GM12875 (cell line): ENCODE results near the gene DAGLA.
A peak's percentile ranks its signal among the peaks of the same experiment; 100 is the strongest.

Experiments
- H3K4me3 ChIP-seq: one replicate; pipeline ENCODE4 v1.5.1; 2011; ENCODE audit warnings: low read depth, low read length, control low read depth
- TF ChIP-seq, protein P1 (sequence below): IDR thresholded peaks from 2 replicates; pipeline ENCODE4 v1.5.1; 2011; ENCODE audit warnings: low read depth, mild to moderate bottlenecking, control low read depth, inconsistent platforms, low read length, moderate library complexity, borderline replicate concordance; ENCODE audit not compliant: insufficient read depth

The DAGLA gene

DNA sequence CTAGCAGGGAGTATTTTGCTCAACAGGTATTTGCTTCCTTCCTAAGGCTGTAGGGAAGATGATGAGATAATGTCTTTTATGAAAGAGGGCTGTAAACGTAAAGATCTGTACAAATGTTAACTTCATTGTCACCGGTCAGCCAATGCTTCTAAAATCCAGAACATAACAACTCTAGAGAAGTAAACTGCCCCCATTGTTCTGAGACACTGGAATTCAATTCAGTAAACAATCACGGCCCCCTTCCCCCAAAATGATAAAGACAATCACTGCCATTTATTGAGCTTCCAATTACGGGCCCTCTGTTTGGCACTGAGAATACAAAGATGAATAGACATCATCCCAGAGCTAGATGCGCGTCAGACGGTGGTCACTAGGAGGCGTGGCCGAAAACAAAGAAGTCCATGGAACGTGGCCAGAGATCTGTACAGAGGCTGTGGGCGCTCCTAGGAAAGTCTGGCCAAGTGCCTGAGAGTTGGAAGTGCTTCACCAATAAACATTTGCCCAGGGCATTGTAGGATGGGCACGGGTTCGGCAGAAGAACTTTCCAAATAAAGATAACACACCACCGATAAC, 111.6 kb downstream of the DAGLA start:
- H3K4me3 ChIP-seq: peak overlapping the region; percentile 81
- TF ChIP-seq, protein P1, sequence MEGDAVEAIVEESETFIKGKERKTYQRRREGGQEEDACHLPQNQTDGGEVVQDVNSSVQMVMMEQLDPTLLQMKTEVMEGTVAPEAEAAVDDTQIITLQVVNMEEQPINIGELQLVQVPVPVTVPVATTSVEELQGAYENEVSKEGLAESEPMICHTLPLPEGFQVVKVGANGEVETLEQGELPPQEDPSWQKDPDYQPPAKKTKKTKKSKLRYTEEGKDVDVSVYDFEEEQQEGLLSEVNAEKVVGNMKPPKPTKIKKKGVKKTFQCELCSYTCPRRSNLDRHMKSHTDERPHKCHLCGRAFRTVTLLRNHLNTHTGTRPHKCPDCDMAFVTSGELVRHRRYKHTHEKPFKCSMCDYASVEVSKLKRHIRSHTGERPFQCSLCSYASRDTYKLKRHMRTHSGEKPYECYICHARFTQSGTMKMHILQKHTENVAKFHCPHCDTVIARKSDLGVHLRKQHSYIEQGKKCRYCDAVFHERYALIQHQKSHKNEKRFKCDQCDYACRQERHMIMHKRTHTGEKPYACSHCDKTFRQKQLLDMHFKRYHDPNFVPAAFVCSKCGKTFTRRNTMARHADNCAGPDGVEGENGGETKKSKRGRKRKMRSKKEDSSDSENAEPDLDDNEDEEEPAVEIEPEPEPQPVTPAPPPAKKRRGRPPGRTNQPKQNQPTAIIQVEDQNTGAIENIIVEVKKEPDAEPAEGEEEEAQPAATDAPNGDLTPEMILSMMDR: no peak

DNA sequence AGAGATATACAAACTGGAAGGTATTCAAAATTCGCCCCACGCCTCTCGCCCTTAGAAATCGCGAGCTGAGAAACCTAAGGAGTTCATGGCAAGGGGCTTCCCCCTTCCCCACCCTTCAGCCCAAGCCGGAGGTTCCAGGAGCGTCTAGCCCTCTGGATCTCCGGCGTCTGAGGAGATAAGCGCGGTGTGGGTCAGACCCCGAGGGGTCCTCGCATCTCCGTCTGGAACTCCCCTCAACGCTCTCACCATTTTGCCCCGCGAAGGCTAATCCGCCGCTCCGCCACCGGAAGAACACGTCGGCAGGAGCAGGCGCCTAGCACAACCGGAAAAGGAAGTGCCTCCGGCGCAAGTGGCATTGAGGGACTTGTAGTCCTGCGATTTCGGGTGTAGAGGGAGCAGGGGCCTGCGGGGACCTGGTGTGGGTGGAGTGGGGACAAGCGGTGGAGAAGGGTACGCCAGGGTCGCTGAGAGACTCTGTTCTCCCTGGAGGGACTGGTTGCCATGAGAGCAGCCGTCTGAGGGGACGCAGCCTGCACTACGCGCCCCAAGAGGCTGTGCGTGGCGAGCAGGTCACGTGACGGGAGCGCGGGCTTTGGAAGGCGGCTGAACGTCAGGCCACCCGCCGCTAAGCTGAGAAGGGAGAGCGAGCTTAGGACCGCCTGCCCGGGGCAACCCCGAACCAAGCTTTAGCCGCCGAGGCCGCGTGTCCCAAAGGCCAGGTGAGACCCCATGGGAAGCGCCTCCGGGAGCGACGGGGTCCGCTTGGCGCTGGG, 112.3 kb downstream of the DAGLA start, which contains the start of the genes FEN1 and TMEM258:
FEN1 (plus strand) TSS at position 602 of the 773 bp plus-strand sequence. CDS start 2,451 bp downstream, outside the sequence.
TMEM258 (minus strand) TSS at position 290 of the 773 bp plus-strand sequence; CDS start at position 249, 41 bp downstream.
- TF ChIP-seq, protein P1: no peak
- H3K4me3 ChIP-seq: peak within 1 kb of the TSS; percentile 81

DNA sequence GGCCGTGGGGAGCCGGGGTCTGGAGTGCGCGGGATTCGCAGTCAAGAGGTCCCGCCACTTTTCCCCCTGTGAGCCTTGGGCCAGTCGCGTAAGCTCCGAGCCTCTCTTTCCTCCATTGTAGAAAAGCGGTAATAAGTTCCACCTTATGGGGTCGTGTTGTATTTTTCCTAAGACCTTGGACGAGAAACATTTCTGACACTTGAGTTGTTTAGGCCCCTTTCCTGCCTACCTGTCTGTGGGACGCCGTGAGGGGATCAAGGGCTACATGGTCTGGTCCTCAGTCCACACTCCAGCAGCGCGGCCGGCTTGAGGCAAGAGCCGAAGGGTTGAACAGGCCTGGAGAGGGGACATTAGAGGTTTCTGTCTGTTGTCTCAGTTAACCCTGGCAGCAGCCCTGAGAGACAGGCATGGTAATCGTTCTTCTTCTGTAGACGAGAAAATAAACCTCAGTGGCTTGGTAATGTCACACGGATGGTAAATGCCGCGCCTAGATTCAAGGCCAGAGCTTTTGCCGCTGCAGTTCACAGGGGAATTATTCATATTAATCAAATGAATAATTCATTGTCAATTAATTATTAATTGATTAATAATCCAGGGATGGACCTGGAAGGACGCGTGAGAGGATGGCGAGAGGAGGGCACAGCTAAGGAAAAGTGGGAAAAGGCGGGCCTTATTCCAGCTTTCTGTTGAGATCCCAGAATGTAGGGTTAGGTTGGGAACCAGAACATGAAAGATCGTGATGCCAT, 113.1 kb downstream of the DAGLA start:
- peak overlapping the region; percentile 81 for H3K4me3 ChIP-seq
- TF ChIP-seq, protein P1: no peak

DNA sequence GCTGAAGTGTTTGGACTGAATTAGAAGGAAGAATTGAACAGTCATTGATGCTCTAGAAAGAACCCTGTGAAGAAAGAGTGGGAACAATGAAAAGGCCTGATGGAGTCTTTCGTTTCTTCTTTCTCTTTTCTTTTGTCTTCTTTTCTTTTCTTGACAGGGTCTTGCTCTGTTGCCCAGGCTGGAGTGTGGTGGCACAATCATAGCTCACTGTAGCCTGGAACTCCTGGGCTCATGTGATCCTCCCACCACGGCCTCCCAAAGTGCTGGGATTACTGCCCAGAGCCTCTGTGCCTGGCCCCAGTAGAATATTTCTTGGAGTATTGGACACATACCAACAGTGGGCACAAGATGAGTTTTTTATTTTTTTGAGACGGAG, 113.6 kb downstream of the DAGLA start:
- peak overlapping the region; percentile 81 for H3K4me3 ChIP-seq
- TF ChIP-seq, protein P1: no peak

DNA sequence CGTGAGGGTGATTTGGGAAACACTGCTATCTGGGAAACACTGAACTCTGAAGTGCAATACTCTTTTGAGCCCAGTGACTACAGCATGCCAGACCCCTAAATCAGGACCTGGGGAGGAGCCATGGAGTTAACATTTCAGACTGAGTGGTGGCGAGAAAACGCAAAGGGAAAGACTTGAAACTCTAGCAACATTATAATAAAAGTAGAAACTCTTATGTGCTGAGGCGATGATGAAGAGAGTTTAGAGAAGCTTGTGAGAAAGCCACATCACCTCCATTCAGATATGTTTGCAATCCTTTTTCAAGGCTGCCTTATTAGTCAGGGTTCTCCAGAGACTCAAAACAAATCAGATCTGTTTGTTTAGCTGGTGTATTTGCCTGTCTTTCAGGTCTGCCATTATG, 114.4 kb downstream of the DAGLA start:
- TF ChIP-seq, protein P1: no peak
- no peak overlapping the region for H3K4me3 ChIP-seq

DNA sequence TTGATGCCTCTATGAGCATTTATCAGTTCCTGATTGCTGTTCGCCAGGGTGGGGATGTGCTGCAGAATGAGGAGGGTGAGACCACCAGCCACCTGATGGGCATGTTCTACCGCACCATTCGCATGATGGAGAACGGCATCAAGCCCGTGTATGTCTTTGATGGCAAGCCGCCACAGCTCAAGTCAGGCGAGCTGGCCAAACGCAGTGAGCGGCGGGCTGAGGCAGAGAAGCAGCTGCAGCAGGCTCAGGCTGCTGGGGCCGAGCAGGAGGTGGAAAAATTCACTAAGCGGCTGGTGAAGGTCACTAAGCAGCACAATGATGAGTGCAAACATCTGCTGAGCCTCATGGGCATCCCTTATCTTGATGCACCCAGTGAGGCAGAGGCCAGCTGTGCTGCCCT, 115.3 kb downstream of the DAGLA start:
- TF ChIP-seq, protein P1: no peak
- H3K4me3 ChIP-seq: no peak overlapping the region
